IMR-90 (cell line): Measurements from ENCODE around the gene TSPAN1. TPM values are rescaled to one million over a fixed set of nuclear protein-coding genes. Genes with fewer than 3 reads are reported as not detected.

Experiments used
- ATAC-seq: fragments of 200-7000 bp; cut with Tn5 transposase; 2 replicates; pipeline ENCODE4 v1.9.1; 2020; ENCODE audit warnings: low read depth, mild to moderate bottlenecking, moderate library complexity
- BruUV-seq: library from RNA; stranded (reverse); fragments of 400-500 nt; replicated peaks from 2 replicates; lab custom pipeline; 2021; lab: Mats Ljungman, UMichigan
- CTCF ChIA-PET: fragments of 300-600 bp; formaldehyde crosslinking; extraction: SDS; loops from one replicate; lab custom pipeline; 2021; ENCODE audit warnings: antibody characterized with exemption; lab: Yijun Ruan, JAX
- POLR2A ChIA-PET: fragments of 300-600 bp; sonication (Branson Sonifier 250); formaldehyde crosslinking; loops from one replicate; lab custom pipeline; 2022; ENCODE audit warnings: antibody characterized with exemption; ENCODE audit not compliant: unreplicated experiment; lab: Charles Lee
- DNase-seq: peaks from one replicate; pipeline ENCODE4 v3.0.0; 2013
- H2AFZ ChIP-seq: replicated peaks from 2 replicates; pipeline ENCODE3; 2013; ENCODE audit warnings: low read length, mild to moderate bottlenecking; ENCODE audit not compliant: poor library complexity
- H2AK5ac ChIP-seq: 2 replicates; pipeline ENCODE4 v1.6.1; 2013; ENCODE audit warnings: low read depth, low read length, inconsistent platforms
- H2AK9ac ChIP-seq: replicated peaks from 2 replicates; pipeline ENCODE3; 2013; ENCODE audit warnings: mild to moderate bottlenecking, low read depth, low read length, moderate library complexity; ENCODE audit not compliant: poor library complexity
- H2BK120ac ChIP-seq: 2 replicates; pipeline ENCODE4 v1.6.1; 2013; ENCODE audit warnings: low read depth, low read length, inconsistent platforms
- H2BK15ac ChIP-seq: 3 replicates; pipeline ENCODE4 v1.6.1; 2013; ENCODE audit warnings: low read depth, low read length, inconsistent platforms
- H2BK20ac ChIP-seq: 2 replicates; pipeline ENCODE4 v1.6.1; 2013; ENCODE audit warnings: low read depth, mild to moderate bottlenecking, inconsistent platforms, low read length, moderate library complexity
- H2BK5ac ChIP-seq: 2 replicates; pipeline ENCODE4 v1.6.1; 2013; ENCODE audit warnings: mild to moderate bottlenecking, low read depth, low read length, inconsistent platforms; ENCODE audit not compliant: poor library complexity, severe bottlenecking
- H3K14ac ChIP-seq: replicated peaks from 2 replicates; pipeline ENCODE4 v1.6.1; 2013; ENCODE audit warnings: low read depth, low read length, inconsistent platforms
- H3K18ac ChIP-seq: 2 replicates; pipeline ENCODE4 v1.6.1; 2013; ENCODE audit warnings: low read depth, low read length, control low read depth
- H3K23ac ChIP-seq: 2 replicates; pipeline ENCODE4 v1.6.1; 2013; ENCODE audit warnings: low read depth, low read length, inconsistent platforms
- H3K27ac ChIP-seq: 2 replicates; pipeline ENCODE4 v1.5.1; 2013; ENCODE audit warnings: mild to moderate bottlenecking, control low read depth, low read length; ENCODE audit not compliant: insufficient read depth
- H3K27me3 ChIP-seq: 2 replicates; pipeline ENCODE4 v1.6.1; 2013; ENCODE audit warnings: low read length; ENCODE audit not compliant: control insufficient read depth, insufficient read depth
- H3K36me3 ChIP-seq: 2 replicates; pipeline ENCODE4 v1.6.1; 2013; ENCODE audit warnings: low read length, mixed read lengths; ENCODE audit not compliant: control insufficient read depth, insufficient read depth
- H3K4ac ChIP-seq: 2 replicates; pipeline ENCODE4 v1.6.1; 2013; ENCODE audit warnings: low read depth, low read length, inconsistent platforms
- H3K4me1 ChIP-seq: 2 replicates; pipeline ENCODE4 v1.6.1; 2013; ENCODE audit warnings: low read length, mixed read lengths; ENCODE audit not compliant: control insufficient read depth, insufficient read depth
- H3K4me2 ChIP-seq: 2 replicates; pipeline ENCODE4 v1.6.1; 2013; ENCODE audit warnings: low read depth, mild to moderate bottlenecking, control low read depth, low read length, moderate library complexity
- H3K4me3 ChIP-seq: 2 replicates; pipeline ENCODE4 v1.5.1; 2013; ENCODE audit warnings: low read depth, mild to moderate bottlenecking, control low read depth, low read length, moderate library complexity; ENCODE audit not compliant: insufficient read depth
- H3K56ac ChIP-seq: 2 replicates; pipeline ENCODE4 v1.6.1; 2013; ENCODE audit warnings: low read length, inconsistent platforms; ENCODE audit not compliant: insufficient read depth; ENCODE audit errors: extremely low read depth
- H3K79me1 ChIP-seq, 2 experiments: 2 replicates each; pipeline ENCODE4 v1.6.1; 2013; ENCODE audit warnings: low read length in 2 of 2, inconsistent platforms in 1 of 2, low read depth in 1 of 2
- H3K9ac ChIP-seq: 2 replicates; pipeline ENCODE4 v1.6.1; 2013; ENCODE audit warnings: low read depth, low read length, control low read depth
- H3K9me1 ChIP-seq: 2 replicates; pipeline ENCODE4 v1.6.1; 2013; ENCODE audit warnings: low read length, inconsistent platforms; ENCODE audit not compliant: insufficient read depth
- H3K9me3 ChIP-seq: 2 replicates; pipeline ENCODE4 v1.6.1; 2013; ENCODE audit warnings: low read length; ENCODE audit not compliant: control insufficient read depth, insufficient read depth
- H4K20me1 ChIP-seq: 2 replicates; pipeline ENCODE4 v1.6.1; 2013; ENCODE audit warnings: low read length, inconsistent platforms; ENCODE audit not compliant: insufficient read depth
- H4K5ac ChIP-seq: 2 replicates; pipeline ENCODE4 v1.6.1; 2013; ENCODE audit warnings: mild to moderate bottlenecking, low read depth, low read length, control low read depth
- H4K8ac ChIP-seq, 2 experiments: 2 replicates each; pipeline ENCODE4 v1.6.1; 2013; ENCODE audit warnings: low read depth in 2 of 2, low read length in 2 of 2, control low read depth in 1 of 2, inconsistent platforms in 1 of 2
- H4K91ac ChIP-seq: 2 replicates; pipeline ENCODE4 v1.6.1; 2013; ENCODE audit warnings: low read depth, low read length, inconsistent platforms; ENCODE audit not compliant: insufficient read depth
- CHD1 ChIP-seq: IDR thresholded peaks from 2 replicates; pipeline ENCODE4 v1.6.1; 2012; ENCODE audit warnings: low read depth, low read length, improper control_type of control experiment
- WGBS, 2 experiments: methylation state at CpG; one replicate each; pipeline versions ENCODE4 v1.1.5 to v1.1.7; 2013; ENCODE audit warnings: missing lambda C conversion rate in 2 of 2; ENCODE audit not compliant: insufficient read length in 1 of 2; ENCODE audit errors: extremely low coverage in 2 of 2; 5-methylcytosine and 5-hydroxymethylcytosine counted together
- dilution Hi-C: fragments of 300-500 bp; cut with HindIII; formaldehyde crosslinking; loops from one replicate; pipeline ENCODE4 v1.14.3; 2018; ENCODE audit warnings: low sequenced_read_pairs; ENCODE audit not compliant: unreplicated experiment
- in situ Hi-C: fragments of 300-500 bp; cut with MboI; formaldehyde crosslinking; loops from 3 replicates; pipeline ENCODE4 v1.14.3; 2019; ENCODE audit warnings: low sequenced_read_pairs, inconsistent platforms, mixed read lengths
- intact Hi-C: fragments of 100-400 bp; cut with micrococcal nuclease; formaldehyde crosslinking; loops from 2 replicates; pipeline ENCODE4 v1.10.0; 2022
- polyA plus RNA-seq, 3 experiments: library from polyadenylated mRNA; depleted of rRNA; stranded (reverse); fragments of >200 nt; gene quantifications; 2 replicates each; pipeline ENCODE4 v1.2.3, GENCODE V29; 2012; ENCODE audit warnings: low replicate concordance in 1 of 3
- total RNA-seq: library from RNA; depleted of rRNA; stranded (reverse); fragments of >200 nt; gene quantifications from 2 replicates; pipeline ENCODE4 v1.2.3, GENCODE V29; 2012

TSPAN1 gene
- total and polyA plus RNA-seq, 2 of the 4 experiments (the other 2 are of a cell fraction): 0.18 to 0.82 TPM

GRCh38 chr1:46153228-46153627 lies 21.7 kb upstream of the TSPAN1 start:
- ChIA-PET POLR2A (no interaction called here), CTCF (no interaction called here)
- Histone ChIP-seq H2AK5ac (no peak overlapping the region), H3K4me3 (no peak overlapping the region), H2AK9ac (no peak overlapping the region), H4K5ac (no peak overlapping the region), H4K20me1 (no peaks in the 10 kb centered on the region), H3K4me2 (no peak overlapping the region), H3K18ac (no peak overlapping the region), H3K56ac (no peak overlapping the region), H3K4me1 (peaks cover 2% of the 10 kb centered on the region; the same call in 1 of the 2 replicates), H3K9ac (no peak overlapping the region), H4K8ac (no peak overlapping the region), H2BK120ac (no peak overlapping the region), H3K4ac (no peak overlapping the region), H2BK5ac (no peak overlapping the region), H3K9me1 (no peaks in the 10 kb centered on the region; the same call in 1 of the 2 replicates), H3K9me3 (no peaks in the 10 kb centered on the region), H2BK20ac (peak overlapping the region; percentile 6; the same call in 1 of the 2 replicates), H3K23ac (no peak overlapping the region; the same call in 1 of the 2 replicates), H4K91ac (no peak overlapping the region), H3K36me3 (no peaks in the 10 kb centered on the region), H3K27me3 (no peaks in the 10 kb centered on the region; the same call in 1 of the 2 replicates), H3K27ac (no peak overlapping the region), H2BK15ac (no peak overlapping the region), H2AFZ (peak overlapping the region; percentile 73), H3K79me1 (no peaks in the 10 kb centered on the region), H3K14ac (no peak overlapping the region; the same call in 1 of the 2 replicates)
- WGBS, 2 experiments: 80% methylated on average over 1 of the region's 1 CpG; no CpG with 5 or more reads in 1 of the 2 experiments
- intact Hi-C loops: no loop called here
- in situ Hi-C loops: no loop called here
- no peak for TF ChIP-seq CHD1
- ATAC-seq: no peak
- BruUV-seq: no TSS peak
- dilution Hi-C loops: no loop called here
- peak; percentile 22 for DNase-seq
